MM.1S (cell line): ENCODE data around the gene FAM193B.

Source experiments
- CTCF ChIP-seq: fragments of 300-600 bp; sonication (generic); IDR thresholded peaks from 2 replicates; pipeline ENCODE4 v1.5.1; 2016; ENCODE audit warnings: antibody characterized with exemption, low read length, mixed read lengths
- EZH2 ChIP-seq: fragments of 300-600 bp; sonication (generic); optimal IDR thresholded peaks from 2 replicates; pipeline ENCODE3; 2017; ENCODE audit warnings: low read depth, mild to moderate bottlenecking, antibody characterized with exemption, low read length, mixed read lengths

- TF ChIP-seq EZH2: no peak
- no peak for TF ChIP-seq CTCF
Observed at GRCh38 chr5:177483042-177483441, 71.3 kb downstream of the FAM193B start.
